Activated T-cell treated with anti-CD3 and anti-CD28 coated beads, Interleukin-2, amount 50 U/mL, for 72 hours (primary cell): ENCODE data around the gene ACCS. TPM values are rescaled to one million over a fixed set of nuclear protein-coding genes. Genes with fewer than 3 reads are reported as not detected.

Experiments used
- total RNA-seq, 2 donors: library from RNA; stranded (reverse); gene quantifications; one replicate each; pipeline ENCODE4 v1.2.3, GENCODE V29; 2022

Gene ACCS
- total RNA-seq, 2 donors from 2014 or later, result 14.8 to 34.6 TPM

Other genes with a start within 250 kb of the ACCS start
- gene ALKBH3, start 185.4 kb upstream of the ACCS start, total RNA-seq, result 10 to 100 TPM; 81.7 to 84.4 TPM
- gene C11orf96, start 123.6 kb upstream of the ACCS start, total RNA-seq, result 1 to 10 TPM; 4.7 to 8.6 TPM
- under 1 TPM in 1 of 2 donors, not detected in 1; 0.17 TPM for gene ACCSL, start 18.3 kb upstream of the ACCS start, total RNA-seq
- 10 to 100 TPM; 26.6 to 28.8 TPM for gene EXT2, start 29.4 kb downstream of the ACCS start, total RNA-seq
- not detected for gene ALX4, start 243.9 kb downstream of the ACCS start, total RNA-seq